H9 (cell line): ENCODE data around the gene CCDC150. TPM values are rescaled to one million over a fixed set of nuclear protein-coding genes. Genes with fewer than 3 reads are reported as not detected.

Experiments used
- DNase-seq: peaks from one replicate; pipeline ENCODE4 v3.0.0-alpha.2; 2017
- H2AFZ ChIP-seq: one replicate; pipeline ENCODE4 v1.6.1; 2013; ENCODE audit warnings: mild to moderate bottlenecking, low read length, control low read depth, moderate library complexity
- H2AK5ac ChIP-seq: 2 replicates; pipeline ENCODE4 v1.6.1; 2013; ENCODE audit warnings: low read length, control low read depth, mixed read lengths; ENCODE audit not compliant: insufficient read length
- H2BK120ac ChIP-seq: one replicate; pipeline ENCODE4 v1.6.1; 2013; ENCODE audit warnings: low read depth, mild to moderate bottlenecking, low read length, control low read depth, inconsistent platforms; ENCODE audit not compliant: poor library complexity, severe bottlenecking
- H2BK12ac ChIP-seq: 2 replicates; pipeline ENCODE4 v1.6.1; 2013; ENCODE audit warnings: low read length, control low read depth, mixed read lengths, low read depth; ENCODE audit not compliant: insufficient read length
- H2BK15ac ChIP-seq: 2 replicates; pipeline ENCODE4 v1.6.1; 2013; ENCODE audit warnings: low read depth, low read length, control low read depth
- H2BK20ac ChIP-seq: one replicate; pipeline ENCODE4 v1.6.1; 2013; ENCODE audit warnings: low read depth, mild to moderate bottlenecking, low read length, control low read depth, inconsistent platforms; ENCODE audit not compliant: poor library complexity, severe bottlenecking
- H2BK5ac ChIP-seq: 2 replicates; pipeline ENCODE4 v1.6.1; 2013; ENCODE audit warnings: low read length, control low read depth, mixed read lengths; ENCODE audit not compliant: insufficient read length
- H3K14ac ChIP-seq: 2 replicates; pipeline ENCODE4 v1.6.1; 2013; ENCODE audit warnings: low read length, control low read depth; ENCODE audit not compliant: insufficient read depth
- H3K18ac ChIP-seq: 2 replicates; pipeline ENCODE4 v1.6.1; 2013; ENCODE audit warnings: low read depth, mild to moderate bottlenecking, mixed read lengths, low read length, control low read depth; ENCODE audit not compliant: insufficient read length
- H3K23ac ChIP-seq: 2 replicates; pipeline ENCODE4 v1.6.1; 2013; ENCODE audit warnings: low read length, control low read depth, mixed read lengths, low read depth; ENCODE audit not compliant: insufficient read length
- H3K23me2 ChIP-seq: 2 replicates; pipeline ENCODE4 v1.6.1; 2013; ENCODE audit warnings: low read depth, mild to moderate bottlenecking, mixed read lengths, low read length, control low read depth; ENCODE audit not compliant: insufficient read length, poor library complexity, severe bottlenecking
- H3K27ac ChIP-seq: 2 replicates; pipeline ENCODE4 v1.5.1; 2013; ENCODE audit warnings: low read length, control low read depth, mixed read lengths, low read depth; ENCODE audit not compliant: insufficient read length
- H3K27me3 ChIP-seq: 2 replicates; pipeline ENCODE4 v1.6.1; 2013; ENCODE audit warnings: low read length, control low read depth, inconsistent platforms; ENCODE audit not compliant: insufficient read depth
- H3K4ac ChIP-seq: 2 replicates; pipeline ENCODE4 v1.6.1; 2013; ENCODE audit warnings: low read depth, mild to moderate bottlenecking, control low read depth, inconsistent platforms, low read length, moderate library complexity
- H3K4me1 ChIP-seq: 2 replicates; pipeline ENCODE4 v1.6.1; 2013; ENCODE audit warnings: low read length, control low read depth, inconsistent platforms; ENCODE audit not compliant: insufficient read depth
- H3K4me2 ChIP-seq: 2 replicates; pipeline ENCODE4 v1.6.1; 2013; ENCODE audit warnings: low read length, control low read depth, mixed read lengths; ENCODE audit not compliant: insufficient read length, insufficient read depth
- H3K56ac ChIP-seq: 2 replicates; pipeline ENCODE4 v1.6.1; 2013; ENCODE audit warnings: low read depth, mild to moderate bottlenecking, mixed read lengths, low read length, control low read depth; ENCODE audit not compliant: insufficient read length
- H3K79me1 ChIP-seq: 2 replicates; pipeline ENCODE4 v1.6.1; 2013; ENCODE audit warnings: low read depth, mild to moderate bottlenecking, moderate library complexity, low read length, control low read depth, inconsistent platforms; ENCODE audit not compliant: insufficient read depth, poor library complexity, severe bottlenecking
- H3K79me2 ChIP-seq: 2 replicates; pipeline ENCODE4 v1.6.1; 2013; ENCODE audit warnings: low read length, control low read depth, inconsistent platforms; ENCODE audit not compliant: insufficient read depth
- H3K9ac ChIP-seq: 2 replicates; pipeline ENCODE4 v1.6.1; 2013; ENCODE audit warnings: low read length, control low read depth, mixed read lengths; ENCODE audit not compliant: insufficient read length; ENCODE audit errors: extremely low read depth
- H3K9me3 ChIP-seq: one replicate; pipeline ENCODE4 v1.6.1; 2013; ENCODE audit warnings: low read depth, low read length, inconsistent platforms; ENCODE audit not compliant: control insufficient read depth
- H3T11ph ChIP-seq: one replicate; pipeline ENCODE4 v1.6.1; 2013; ENCODE audit warnings: mild to moderate bottlenecking, low read length, control low read depth, inconsistent platforms
- H4K20me1 ChIP-seq: one replicate; pipeline ENCODE4 v1.6.1; 2013; ENCODE audit not compliant: control insufficient read depth, insufficient read length, insufficient read depth
- H4K5ac ChIP-seq: 2 replicates; pipeline ENCODE4 v1.6.1; 2013; ENCODE audit warnings: low read depth, mild to moderate bottlenecking, mixed read lengths, low read length, control low read depth; ENCODE audit not compliant: insufficient read length
- H4K8ac ChIP-seq: replicated peaks from 2 replicates; pipeline ENCODE4 v1.6.1; 2013; ENCODE audit warnings: low read length, control low read depth, mixed read lengths, low read depth; ENCODE audit not compliant: insufficient read length
- H4K91ac ChIP-seq: 2 replicates; pipeline ENCODE4 v1.6.1; 2013; ENCODE audit warnings: low read depth, mild to moderate bottlenecking, moderate library complexity, mixed read lengths, low read length, control low read depth; ENCODE audit not compliant: insufficient read length
- H3K27ac Mint-ChIP-seq, 3 experiments: 2 replicates in 2 of 3; 3 replicates in 1 of 3; pipeline ENCODE4 v1.8.0; 2020 to 2021; ENCODE audit warnings: mixed read lengths in 3 of 3, mild to moderate bottlenecking in 1 of 3, moderate library complexity in 1 of 3
- H3K27me3 Mint-ChIP-seq: 2 replicates; pipeline ENCODE4 v1.8.0; 2021; ENCODE audit warnings: low read depth, mild to moderate bottlenecking, moderate library complexity, mixed read lengths
- H3K36me3 Mint-ChIP-seq, 3 experiments: 2 replicates in 2 of 3; 3 replicates in 1 of 3; pipeline ENCODE4 v1.8.0; 2020 to 2021; ENCODE audit warnings: low read depth in 3 of 3, mixed read lengths in 3 of 3; ENCODE audit not compliant: insufficient read depth in 1 of 3
- H3K4me1 Mint-ChIP-seq, 2 experiments: 2 replicates each; pipeline ENCODE4 v1.8.0; 2020; ENCODE audit warnings: mixed read lengths in 2 of 2
- H3K4me3 Mint-ChIP-seq, 2 experiments: 2 replicates in 1 of 2; 3 replicates in 1 of 2; pipeline ENCODE4 v1.8.0; 2020 to 2021; ENCODE audit warnings: mild to moderate bottlenecking in 2 of 2, mixed read lengths in 2 of 2, moderate library complexity in 1 of 2
- H3K9me3 Mint-ChIP-seq, 2 experiments: 2 replicates in 1 of 2; 3 replicates in 1 of 2; pipeline ENCODE4 v1.8.0; 2020; ENCODE audit warnings: mild to moderate bottlenecking in 2 of 2, mixed read lengths in 2 of 2, moderate library complexity in 1 of 2
- WGBS: extraction: QIAGEN DNeasy Blood & Tissue Kit; methylation state at CpG from one replicate; pipeline ENCODE4 v1.1.7; 2013; ENCODE audit warnings: missing lambda C conversion rate, low lambda C conversion rate, mixed read lengths; ENCODE audit not compliant: insufficient read length; ENCODE audit errors: extremely low coverage; 5-methylcytosine and 5-hydroxymethylcytosine counted together
- total RNA-seq: library from RNA; stranded (reverse); gene quantifications from 2 replicates; pipeline ENCODE4 v1.2.1, GENCODE V29; 2021
- TF ChIP-seq, protein P1 (sequence below): fragments of 200-600 bp; sonication (generic); conservative IDR thresholded peaks from 3 replicates; pipeline ENCODE4 v1.8.0; 2021; ENCODE audit warnings: antibody characterized with exemption, mild to moderate bottlenecking

CCDC150 gene
- total RNA-seq, 1 experiment from 2014 or later, result 26.2 TPM

DNA sequence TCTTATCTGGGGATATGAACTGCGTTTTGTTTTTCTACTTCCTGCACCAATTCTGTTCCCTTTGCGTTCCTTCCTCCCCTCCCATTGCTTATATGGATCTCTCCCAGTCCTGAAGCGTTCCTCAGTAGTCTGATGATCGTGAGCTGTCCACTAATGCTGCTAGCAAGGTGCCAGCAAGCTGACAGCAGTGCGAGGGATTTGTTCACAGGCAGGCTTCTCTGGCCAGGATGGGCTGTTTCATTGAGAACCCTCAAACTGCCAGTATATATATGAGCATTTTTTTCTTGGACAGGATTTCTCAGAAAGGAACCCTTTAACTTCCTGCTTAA lies 119.8 kb downstream of the CCDC150 start:
- peaks cover 35 to 64% (median 54%) of the 10 kb centered on the region in 3 experiments for H3K36me3 Mint-ChIP-seq

More for the DNA sequence above, 119.8 kb downstream of the CCDC150 start:
- Histone ChIP-seq H3K4me2 (no peak overlapping the region), H3K9ac (no peak overlapping the region), H3K9me3 (no peaks in the 10 kb centered on the region), H3K14ac (no peak overlapping the region), H3K27ac (no peak overlapping the region), H3K4ac (no peak overlapping the region), H2BK120ac (no peak overlapping the region), H4K5ac (no peak overlapping the region), H3K4me1 (no peaks in the 10 kb centered on the region), H3K56ac (no peak overlapping the region), H2AK5ac (no peak overlapping the region), H3K23ac (no peak overlapping the region), H3K23me2 (no peaks in the 10 kb centered on the region), H4K8ac (no peak overlapping the region), H3K27me3 (no peaks in the 10 kb centered on the region), H3K79me2 (no peaks in the 10 kb centered on the region), H4K91ac (no peak overlapping the region), H2BK12ac (no peak overlapping the region), H2BK5ac (no peak overlapping the region), H3T11ph (no peak overlapping the region), H2BK15ac (no peak overlapping the region), H3K18ac (no peak overlapping the region), H4K20me1 (no peaks in the 10 kb centered on the region), H3K79me1 (no peaks in the 10 kb centered on the region), H2AFZ (no peak overlapping the region), H2BK20ac (no peak overlapping the region)
- DNase-seq, result no peak
- TF ChIP-seq, protein P1, sequence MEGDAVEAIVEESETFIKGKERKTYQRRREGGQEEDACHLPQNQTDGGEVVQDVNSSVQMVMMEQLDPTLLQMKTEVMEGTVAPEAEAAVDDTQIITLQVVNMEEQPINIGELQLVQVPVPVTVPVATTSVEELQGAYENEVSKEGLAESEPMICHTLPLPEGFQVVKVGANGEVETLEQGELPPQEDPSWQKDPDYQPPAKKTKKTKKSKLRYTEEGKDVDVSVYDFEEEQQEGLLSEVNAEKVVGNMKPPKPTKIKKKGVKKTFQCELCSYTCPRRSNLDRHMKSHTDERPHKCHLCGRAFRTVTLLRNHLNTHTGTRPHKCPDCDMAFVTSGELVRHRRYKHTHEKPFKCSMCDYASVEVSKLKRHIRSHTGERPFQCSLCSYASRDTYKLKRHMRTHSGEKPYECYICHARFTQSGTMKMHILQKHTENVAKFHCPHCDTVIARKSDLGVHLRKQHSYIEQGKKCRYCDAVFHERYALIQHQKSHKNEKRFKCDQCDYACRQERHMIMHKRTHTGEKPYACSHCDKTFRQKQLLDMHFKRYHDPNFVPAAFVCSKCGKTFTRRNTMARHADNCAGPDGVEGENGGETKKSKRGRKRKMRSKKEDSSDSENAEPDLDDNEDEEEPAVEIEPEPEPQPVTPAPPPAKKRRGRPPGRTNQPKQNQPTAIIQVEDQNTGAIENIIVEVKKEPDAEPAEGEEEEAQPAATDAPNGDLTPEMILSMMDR, result no peak
- no peaks in the 10 kb centered on the region for H3K4me1 Mint-ChIP-seq
- WGBS, result no CpG with 5 or more reads among the region's 5 CpGs
- peaks cover 17 to 27% of the 10 kb centered on the region in 2 experiments for H3K9me3 Mint-ChIP-seq
- no peak overlapping the region for H3K4me3 Mint-ChIP-seq
- peak overlapping the region in 1 of 3 experiments; percentile 49; a peak in 1 of 7 replicates for H3K27ac Mint-ChIP-seq
- no peaks in the 10 kb centered on the region for H3K27me3 Mint-ChIP-seq
